ENCODE results near the gene SH3PXD2B.
"Not testable (repeated sequence)": the region's sequence is repeated elsewhere in the genome, so short reads cannot be mapped to it uniquely, and the experiment has no call there.

Gene SH3PXD2B

DNA sequence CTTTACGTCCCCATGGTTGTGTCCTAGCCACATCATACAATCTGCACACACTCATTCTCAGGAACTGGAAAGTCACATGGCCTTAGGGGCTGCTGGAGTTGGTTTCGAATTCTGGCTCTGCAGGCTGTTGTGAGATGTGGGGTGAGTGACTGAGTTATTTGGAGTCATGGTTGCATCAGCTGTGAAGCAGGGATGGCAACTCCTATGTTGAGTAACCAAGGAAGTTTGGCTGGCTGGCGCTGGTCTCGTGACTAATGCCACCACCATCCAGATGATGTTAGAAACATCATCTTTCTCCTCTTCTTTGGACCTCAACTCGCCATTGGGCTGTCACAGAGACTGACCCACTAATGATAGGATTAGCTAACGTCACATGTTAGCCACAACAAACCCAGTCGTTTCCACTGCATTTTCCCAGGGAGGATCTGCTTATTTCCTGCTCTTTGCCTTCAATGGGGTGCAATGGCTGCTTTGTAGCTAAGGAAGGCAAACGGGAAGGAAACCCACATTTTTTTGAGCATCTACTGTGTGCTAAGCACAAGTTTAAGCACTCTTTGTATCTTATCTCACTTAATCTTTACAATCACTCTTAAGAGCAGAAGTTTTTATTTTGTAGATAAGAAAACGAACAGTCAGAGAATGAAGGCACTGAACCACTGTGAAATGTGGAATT lies 92.6 kb downstream of the SH3PXD2B start:
- DNase-seq = no peak

DNA sequence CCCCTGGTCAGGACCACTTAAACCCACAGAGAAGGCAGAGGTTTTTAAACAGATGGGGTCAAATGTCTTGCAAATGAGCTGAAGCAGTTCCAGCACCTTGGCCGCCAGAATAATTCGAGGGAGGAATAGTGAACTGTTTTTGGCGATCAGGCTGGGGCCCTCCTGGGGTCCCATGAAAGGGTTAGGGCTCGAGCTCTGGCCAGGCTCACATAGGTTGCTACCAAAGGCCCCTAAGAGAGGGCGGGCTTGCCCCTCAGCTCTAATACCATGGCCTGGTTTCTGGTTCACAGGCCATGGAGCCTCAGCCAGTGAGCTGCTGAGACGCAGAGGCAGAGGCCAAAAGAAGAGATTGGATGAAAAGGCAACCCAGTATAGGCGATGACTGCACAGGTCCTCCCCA lies 96.0 kb downstream of the SH3PXD2B start:
- no peak for DNase-seq

DNA sequence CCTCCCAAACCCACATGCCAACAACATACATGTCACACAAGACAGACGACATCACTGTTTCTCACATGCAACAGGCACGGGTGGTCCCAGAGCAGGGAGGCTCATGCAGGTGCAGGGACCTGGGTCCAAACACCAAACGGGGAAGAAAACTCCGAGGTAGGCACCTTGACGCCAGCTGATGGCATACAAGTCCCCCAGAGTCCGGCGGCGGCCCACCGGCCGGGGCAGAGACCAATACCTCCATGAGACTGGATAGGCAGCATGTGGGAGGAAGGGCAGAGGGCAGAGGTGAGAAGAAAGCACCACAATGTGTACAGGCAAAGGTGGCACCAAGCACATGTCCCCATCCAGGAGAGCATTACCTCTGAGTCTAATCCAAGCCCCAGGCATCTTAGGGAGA lies 97.8 kb downstream of the SH3PXD2B start:
- no peak for DNase-seq

DNA sequence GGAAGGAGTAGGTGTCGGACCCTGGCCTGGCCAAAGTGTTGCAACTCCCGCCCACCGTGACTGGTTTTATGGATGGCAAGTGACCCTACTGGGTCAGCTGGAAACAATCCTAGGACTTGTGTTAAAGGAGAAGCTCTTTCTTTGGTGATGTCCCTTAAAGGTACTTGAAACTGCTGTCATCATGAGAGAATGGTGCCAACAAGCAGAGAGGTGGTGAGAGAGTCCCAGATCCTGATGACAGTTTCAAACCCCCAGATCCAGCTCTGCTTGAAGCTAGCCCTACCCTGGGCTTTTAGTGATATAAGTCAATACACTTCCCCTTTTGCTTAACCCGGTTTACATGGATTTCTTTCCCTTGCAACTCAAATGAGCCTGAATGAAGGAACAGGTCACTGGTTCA lies 98.3 kb downstream of the SH3PXD2B start:
- DNase-seq = no peak

DNA sequence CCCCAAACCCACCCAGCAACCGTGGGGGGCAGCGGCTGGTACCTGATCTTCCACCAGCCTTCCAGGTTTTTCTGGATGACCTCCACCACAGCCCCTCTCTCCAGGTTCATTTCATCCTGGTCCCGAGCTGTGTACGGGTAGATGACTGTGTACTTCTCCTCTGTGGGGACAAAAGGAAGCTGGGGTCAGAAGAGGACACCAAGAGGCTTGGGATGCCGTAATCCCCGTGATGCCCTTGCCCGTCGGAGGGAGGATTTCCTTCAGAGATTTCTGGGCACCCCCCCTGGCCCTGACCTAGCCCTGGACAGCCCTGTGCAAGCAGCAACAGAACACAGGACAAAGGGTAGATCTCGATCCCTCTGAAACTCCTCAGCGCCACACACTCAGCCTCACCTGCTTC lies 100.5 kb downstream of the SH3PXD2B start:
- no peak for DNase-seq

DNA sequence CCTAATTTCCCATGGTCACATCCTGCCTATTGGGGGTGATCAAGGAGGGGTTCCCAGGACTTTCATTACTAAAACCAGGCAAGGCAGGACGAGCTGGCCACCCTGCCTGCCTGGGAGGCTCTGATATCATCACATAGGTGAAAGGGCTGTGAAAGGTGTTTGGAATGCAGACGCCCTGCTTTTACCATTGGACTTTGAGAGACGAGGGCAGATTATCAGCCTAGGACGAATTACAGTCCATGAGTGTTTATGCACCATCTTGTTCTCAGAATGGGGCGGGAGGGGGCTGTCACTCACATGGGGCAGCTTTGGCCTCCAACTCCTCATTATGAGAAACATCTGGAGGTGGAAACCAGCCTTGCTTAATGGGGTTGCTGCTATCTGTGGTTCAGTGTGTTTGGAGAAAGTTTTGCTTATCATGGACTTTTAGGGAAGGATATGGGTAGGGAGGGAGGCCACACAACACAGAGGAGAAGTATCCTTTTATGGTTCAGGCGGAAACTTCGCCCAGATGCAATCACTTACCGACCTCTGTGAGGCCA lies 101.0 kb downstream of the SH3PXD2B start:
- no peak for DNase-seq

DNA sequence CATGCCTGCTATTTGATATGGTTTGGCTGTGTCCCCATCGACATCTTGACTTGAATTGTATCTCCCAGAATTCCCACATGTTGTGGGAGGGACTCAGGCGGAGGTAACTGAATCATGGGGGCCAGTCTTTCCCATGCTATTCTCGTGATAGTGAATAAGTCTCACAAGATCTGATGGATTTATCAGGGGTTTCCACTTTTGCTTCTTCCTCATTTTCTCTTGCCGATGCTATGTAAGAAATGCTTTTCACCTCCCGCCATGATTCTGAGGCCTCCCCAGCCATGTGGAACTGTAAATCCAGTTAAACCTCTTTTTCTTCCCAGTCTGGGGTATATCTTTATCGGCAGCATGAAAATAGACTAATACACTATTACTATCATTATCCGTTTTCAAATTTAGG lies 101.8 kb downstream of the SH3PXD2B start:
- not testable (repeated sequence) for DNase-seq

DNA sequence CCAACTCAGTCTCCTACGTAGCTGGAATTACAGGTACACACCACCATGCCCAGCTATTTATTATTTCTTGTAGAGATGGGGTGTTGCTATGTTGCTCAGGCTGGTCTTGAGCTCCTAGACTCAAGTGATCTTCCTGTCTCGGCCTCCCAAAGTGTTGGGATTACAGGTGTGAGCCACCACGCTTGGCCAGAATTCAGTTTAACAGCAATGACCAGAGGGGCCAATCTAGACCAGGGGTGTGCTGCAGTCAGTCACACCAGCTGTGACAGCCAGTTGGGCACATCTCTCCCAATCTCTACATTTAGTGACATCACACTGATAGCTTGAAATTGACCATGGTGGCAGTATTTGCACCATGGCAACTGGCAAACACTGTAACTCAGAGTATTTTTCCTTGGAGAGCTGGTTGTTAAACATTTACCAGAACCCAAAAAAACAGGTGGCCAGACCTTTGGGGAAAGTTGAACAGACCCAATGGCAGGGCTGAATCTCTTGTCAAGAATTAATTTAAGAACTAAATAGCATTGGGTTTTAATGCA lies 103.0 kb downstream of the SH3PXD2B start:
- no peak for DNase-seq

DNA sequence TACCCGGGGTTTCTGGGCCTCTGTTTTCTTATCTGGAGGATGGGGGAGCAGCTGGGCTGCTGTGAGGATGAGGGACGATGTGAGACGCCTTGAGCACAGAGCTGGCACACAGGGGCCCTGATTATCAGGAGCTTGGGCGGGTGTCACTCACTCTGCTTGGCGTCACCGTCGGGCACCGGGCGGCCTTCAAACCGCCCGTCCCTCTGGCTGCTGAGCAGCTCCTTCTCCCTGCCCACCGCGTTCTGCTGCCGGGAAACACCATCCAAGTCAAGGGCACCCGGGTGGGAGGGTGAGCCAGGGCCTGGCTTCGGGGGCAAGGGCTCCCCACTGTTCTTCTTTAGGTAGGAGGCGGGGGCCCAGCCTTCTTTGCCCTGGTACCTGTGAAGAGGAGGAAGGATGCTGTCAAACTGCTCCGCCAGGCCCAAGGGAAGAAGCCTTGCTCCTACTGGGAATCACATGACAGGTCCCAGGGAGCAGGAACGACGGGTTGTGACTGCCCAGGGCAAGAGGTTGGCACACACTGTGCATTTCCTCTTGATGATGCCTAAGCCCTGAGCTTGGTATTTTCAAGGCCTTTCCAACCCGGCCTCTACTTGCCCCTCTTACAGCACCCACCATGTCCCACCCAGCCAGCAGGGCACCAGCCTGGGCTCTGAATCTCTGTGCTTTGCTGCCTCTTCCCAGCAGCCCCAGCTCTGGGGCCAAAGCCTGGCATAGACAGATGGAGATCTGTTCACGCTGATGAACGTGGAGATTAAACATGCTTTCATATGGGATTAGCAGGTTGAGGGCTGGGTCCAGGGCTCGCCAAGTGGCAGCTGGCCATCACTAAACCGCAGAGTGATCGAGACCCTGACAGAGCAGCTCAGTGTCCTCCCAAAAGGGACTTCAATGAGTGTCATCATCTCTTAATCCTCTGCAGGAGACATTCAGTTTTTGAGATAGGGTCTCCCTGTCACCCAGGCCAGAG lies 103.8 kb downstream of the SH3PXD2B start:
- DNase-seq = peak; percentile 84

DNA sequence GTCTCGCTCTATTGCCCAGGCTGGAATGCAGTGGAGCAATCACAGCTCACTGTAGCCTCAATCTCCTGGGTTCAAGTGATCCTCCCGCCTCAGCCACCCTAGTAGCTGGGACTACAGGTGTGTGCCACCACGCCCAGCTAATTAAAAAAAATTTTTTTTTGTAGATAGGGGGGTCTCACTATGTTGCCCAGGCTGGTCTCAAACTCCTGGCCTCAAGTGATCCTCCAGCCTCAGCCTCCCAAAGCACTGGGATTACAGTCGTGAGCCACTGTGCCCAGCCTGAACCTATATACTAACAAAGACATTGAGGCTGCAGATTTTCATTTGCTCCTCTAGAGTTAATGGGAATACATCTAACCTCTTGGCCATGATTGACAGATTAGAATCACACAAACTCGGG lies 105.6 kb downstream of the SH3PXD2B start:
- DNase-seq = not testable (repeated sequence)

DNA sequence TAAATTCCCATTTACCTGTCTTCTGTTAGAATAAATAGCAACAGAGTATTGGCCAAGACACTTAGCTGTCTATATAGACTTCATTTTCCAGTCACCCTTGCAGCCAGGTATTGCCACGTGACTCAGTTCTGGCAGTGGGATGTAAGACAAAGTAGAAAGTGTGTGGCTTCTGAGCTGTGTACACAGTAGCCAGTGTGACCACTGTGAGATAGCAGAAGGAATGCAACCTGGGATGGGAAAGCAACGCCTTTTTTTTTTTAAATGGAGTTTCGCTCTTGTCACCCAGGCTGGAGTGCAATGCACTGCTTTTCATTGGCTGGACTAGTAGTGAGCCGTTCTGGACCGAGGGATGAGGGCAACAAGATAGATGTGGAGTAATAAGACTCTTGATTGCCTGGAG lies 106.2 kb downstream of the SH3PXD2B start:
- DNase-seq = no peak

DNA sequence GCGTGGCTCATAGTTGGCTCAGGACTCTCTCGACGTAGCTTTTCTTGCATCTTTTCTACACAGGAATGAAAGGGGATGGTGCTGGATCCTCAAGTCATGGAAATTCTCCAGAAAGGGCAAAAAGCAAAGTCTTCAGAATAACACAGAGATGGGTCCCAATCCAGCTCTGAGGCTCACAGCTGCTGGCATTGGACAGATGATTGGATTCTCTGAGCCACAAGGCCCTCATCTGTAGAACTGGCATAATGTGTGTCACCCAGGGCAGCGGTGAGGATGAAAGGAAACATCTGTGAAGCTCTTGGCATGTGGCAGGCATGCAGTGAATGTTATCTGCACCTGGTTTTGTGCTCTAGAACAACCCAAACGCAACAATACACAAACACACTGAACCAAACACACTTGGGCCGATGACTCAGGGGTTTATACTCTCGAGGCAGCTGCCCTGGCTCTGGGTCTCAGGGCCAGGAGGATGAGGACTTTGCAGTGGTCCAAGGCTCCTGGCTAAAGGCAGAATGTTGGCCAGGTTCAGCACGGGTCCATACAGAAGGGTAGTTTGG lies 106.8 kb downstream of the SH3PXD2B start:
- no peak for DNase-seq

DNA sequence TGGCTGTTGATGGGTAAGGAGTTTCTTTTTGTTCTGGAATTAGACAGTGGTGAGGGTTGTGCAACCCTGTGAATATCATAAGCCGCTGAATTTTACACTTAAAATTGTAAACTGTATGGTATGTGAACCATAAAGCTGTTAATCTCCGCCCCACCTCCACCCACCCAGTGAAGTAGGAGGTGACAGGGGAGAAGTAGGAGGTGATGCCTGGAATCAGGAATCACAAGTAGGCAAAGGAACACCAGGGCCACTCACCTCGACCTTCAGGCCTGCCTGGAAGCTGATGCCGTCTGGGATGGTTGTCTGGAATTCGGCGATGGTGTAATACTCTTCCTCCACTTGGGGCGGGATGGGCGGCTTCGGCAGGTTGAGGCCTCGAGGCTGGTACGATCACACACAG lies 108.4 kb downstream of the SH3PXD2B start:
- DNase-seq = no peak

DNA sequence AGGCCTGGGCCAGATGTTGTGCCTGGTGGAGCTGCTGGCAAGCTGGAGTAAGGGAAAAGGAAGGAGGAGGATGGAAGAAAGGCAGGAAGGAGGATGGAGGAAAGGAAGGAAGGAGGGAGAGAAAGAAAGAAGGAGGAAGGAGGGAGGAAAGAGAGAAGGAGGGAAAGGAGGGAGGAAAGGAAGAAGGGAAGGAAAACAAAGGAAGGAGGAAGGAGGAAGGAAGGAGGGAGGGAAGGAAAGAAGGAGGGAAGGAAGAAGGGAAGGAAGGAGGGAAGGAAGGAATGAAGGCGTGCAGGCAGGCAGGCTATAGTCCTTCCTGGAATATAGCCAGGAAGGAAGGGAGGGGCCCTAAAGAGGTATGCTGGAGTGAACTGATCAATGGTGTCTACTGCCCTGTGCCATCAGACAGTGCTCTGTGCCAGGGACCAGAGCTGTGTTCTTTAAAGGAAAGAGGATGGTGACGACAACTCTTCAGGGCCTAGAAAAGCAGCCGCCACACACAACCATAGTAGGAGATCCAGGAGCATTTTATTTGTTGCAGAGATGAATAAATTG lies 109.4 kb downstream of the SH3PXD2B start:
- DNase-seq = no peak

DNA sequence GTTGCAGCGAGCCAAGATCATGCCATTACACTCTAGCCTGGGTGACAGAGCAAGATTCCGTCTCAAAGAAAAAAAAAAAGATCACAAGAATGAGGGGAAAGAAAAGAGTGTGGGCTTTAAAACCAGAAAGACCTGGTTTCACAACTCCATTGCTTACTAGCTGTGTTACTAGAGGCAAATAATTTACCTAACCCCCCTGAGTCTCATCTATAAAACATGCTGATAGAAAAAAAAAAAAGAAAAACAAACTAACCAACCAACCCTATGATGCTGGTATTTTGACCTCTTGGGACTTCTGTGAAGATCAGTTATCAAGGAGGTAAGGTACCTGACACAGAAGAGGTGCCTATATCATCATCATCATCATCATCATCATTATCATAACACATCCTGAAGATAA lies 110.6 kb downstream of the SH3PXD2B start:
- no peak for DNase-seq

DNA sequence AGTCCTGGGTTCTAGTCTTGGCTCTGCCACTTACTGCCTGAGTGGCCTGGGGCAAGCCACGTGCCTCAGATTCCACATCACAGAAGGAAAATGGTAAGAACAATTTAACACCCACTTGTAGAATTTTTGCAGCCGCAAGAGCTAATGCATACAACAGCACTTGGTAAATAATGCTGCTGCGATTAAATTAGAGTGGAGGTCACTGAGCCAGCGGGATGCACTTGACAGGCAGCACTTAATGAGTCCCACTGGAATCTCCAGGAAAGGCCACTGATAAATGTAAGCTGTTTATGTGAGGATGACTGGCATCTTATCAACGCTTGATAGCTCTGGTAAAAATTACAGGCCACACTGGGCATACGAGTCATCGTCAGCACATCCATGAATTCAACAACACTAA lies 111.4 kb downstream of the SH3PXD2B start:
- no peak for DNase-seq

DNA sequence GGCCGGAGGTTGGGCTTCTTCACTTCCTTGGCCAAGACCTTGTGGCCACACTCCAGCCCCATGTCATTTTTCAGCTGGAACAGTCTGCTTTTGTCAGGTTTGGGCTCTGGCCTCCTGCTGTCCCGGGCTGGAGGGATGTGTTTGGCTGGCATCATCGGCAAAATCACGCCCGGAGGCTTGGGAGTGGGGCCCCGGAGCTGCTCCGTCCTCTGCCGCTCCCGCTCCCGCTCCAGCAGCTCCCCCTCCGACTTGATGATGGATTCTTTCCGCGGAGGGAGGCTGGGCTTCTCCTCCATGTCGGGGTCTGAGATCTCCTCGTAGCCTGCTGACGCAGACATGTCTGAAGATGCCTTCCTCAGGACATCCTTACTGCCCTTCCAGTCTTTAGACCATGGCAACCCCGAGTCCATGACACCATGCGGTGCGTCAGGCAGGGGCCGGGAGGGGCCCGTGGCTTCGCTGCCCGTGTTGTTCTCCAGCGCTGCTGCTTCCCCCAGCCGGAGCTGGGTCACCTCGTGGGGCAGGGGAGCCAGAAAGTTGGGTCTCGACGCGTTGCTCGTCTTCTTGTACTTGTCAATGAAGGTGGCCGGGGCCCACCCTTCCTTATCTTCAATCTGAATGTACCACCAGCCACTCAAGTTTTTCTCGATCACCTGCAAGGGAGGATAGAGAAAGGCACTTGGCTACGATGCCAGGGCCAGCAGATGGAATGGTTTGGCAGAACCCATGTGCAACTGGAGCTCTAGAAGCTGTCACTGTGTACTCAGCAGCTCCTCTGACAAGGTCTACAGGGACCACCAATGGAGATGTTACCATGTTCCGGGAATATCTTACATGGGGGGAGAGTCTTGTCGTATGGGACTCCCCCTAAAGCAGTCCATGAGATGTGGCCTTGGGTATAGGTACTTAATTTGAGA lies 114.8 kb downstream of the SH3PXD2B start:
- DNase-seq = no peak

DNA sequence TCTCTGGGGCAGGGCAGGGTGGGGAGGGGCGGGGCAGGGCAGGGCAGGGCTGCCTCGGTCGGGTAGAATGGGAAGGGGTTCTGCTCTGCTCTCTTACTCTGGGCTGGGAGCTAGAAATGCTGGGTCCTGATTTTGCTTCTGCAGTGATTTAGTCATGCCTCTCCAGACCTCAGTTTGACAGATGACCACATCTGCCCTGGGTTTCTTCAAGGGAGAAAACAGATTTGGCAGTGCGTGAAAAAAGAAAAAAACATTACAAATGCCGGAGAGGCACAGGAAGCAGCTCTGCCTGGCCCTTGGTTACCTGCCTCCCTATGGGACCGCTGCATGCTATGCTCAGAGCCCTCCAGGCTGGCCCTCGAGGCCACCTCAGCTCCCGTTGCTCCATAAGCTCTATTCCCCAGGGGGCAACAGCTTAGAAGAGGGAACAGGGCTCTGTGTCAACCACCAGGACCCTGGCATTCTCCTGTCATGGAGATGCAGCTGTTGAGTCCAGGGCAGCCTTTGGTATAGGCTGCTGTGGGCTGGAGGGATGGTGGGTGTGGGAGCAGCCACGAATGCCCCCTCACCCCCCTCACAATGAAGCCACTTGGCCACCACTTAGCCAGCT lies 117.5 kb downstream of the SH3PXD2B start:
- DNase-seq = peak; percentile 83

DNA sequence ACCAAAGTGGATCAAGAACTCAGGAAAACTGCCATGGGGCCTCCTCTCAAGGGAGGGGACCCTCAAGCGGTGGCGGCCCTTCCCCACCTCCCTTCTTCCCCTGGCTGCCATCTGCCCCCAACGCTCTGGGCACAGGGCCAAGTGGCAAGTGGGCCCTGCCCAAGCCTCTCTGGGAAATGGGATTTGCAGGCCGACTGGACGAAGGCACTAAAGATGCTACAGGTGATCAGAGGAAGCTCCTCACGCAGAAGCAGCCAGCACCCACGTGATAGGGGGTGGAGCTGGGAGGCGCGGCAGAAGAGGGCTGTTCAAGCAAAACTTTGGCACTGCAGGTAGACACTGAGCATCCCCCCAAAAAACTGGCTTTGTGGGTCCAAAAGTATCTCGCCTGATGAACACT lies 118.1 kb downstream of the SH3PXD2B start:
- peak; percentile 40 for DNase-seq

DNA sequence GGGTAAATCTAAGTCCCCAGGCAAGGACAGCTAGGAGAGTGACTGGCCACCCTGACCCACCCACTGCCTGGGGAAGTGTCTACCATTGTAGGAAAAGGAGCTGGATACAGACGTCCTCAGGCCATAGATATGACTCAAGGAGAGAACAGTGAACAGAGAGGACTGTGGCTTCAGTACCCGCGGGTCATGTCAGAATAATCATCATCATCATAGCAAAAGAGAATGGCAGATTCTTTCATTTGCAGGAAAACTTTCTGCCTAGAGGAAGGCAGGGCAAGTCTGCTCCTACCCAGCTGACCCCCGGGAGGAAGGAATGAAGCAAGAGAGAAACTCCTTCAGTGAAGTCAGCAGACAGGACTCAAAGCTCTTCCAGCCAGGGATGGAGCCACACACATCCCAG lies 118.6 kb downstream of the SH3PXD2B start:
- DNase-seq = no peak

DNA sequence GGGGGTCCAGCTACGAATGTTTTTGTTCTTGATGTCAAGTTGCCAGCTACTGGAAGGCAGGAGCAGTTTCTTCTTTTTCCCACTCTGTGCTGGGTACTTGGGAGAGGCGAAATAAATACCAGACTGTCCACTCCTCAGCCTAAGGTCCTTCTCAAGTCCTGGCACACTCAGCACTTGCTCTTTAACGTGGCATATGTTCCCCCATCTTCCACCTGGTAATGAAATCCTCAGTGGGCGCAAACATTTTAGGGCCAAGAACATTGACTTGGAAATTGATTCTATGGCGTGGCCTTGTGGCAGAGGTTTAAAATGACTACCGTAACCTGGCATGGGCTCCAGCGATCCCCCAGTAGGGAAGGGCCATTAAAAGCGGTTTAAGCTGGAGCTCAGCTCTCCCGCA lies 119.7 kb downstream of the SH3PXD2B start:
- DNase-seq = no peak

DNA sequence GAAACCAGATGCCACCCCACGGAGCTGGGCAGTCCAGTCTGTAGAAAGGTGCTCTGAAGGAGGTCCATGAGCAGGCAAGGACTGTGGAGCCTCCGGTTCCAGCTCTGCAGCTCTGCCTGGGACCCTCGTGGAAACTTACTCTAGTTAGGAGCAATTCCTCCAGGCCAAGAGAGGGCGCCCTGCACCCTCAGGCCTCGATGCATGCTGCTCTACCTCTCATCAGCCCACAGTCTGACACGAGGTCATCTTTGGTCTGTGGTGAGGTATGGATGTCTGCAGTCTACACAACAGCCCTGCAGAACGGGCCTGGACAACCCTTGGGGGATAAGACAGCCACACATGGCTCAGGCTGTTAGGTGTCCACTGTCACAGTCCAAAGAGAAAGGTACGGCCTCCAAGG lies 120.1 kb downstream of the SH3PXD2B start:
- DNase-seq = no peak
